Smooth muscle cell (in vitro differentiated cells): ENCODE results near the gene KCND3. TPM values are rescaled to one million over a fixed set of nuclear protein-coding genes. Genes with fewer than 3 reads are reported as not detected.

ENCODE experiments used
- DNase-seq: peaks from one replicate; lab custom pipeline; 2025; ENCODE audit not compliant: unreplicated experiment; lab: John Stamatoyannopoulos, UW
- H2AFZ ChIP-seq: fragments of 200-600 bp; sonication (generic); 2 replicates; pipeline ENCODE4 v1.6.0; 2016; ENCODE audit warnings: antibody characterized with exemption, low read depth, mild to moderate bottlenecking
- H3F3A ChIP-seq: fragments of 200-600 bp; sonication (generic); 2 replicates; pipeline ENCODE4 v1.6.0; 2017; ENCODE audit warnings: antibody characterized with exemption, low read depth
- H3K27ac ChIP-seq: fragments of 200-600 bp; sonication (generic); 2 replicates; pipeline ENCODE4 v1.5.1; 2016; ENCODE audit warnings: low read depth, mild to moderate bottlenecking
- H3K27me3 ChIP-seq: fragments of 200-600 bp; sonication (generic); 2 replicates; pipeline ENCODE4 v1.6.1; 2016; ENCODE audit warnings: low read depth, mild to moderate bottlenecking
- H3K36me3 ChIP-seq: fragments of 200-600 bp; sonication (generic); 2 replicates; pipeline ENCODE4 v1.5.1; 2016; ENCODE audit warnings: low read depth
- H3K4me1 ChIP-seq: fragments of 200-600 bp; sonication (generic); 2 replicates; pipeline ENCODE4 v1.5.1; 2016; ENCODE audit warnings: low read depth
- H3K4me2 ChIP-seq: fragments of 200-600 bp; sonication (generic); 2 replicates; pipeline ENCODE4 v1.6.0; 2016; ENCODE audit warnings: mild to moderate bottlenecking
- H3K4me3 ChIP-seq: fragments of 200-600 bp; sonication (generic); 2 replicates; pipeline ENCODE4 v1.5.1; 2016; ENCODE audit warnings: mild to moderate bottlenecking
- H3K79me2 ChIP-seq: fragments of 200-600 bp; sonication (generic); 2 replicates; pipeline ENCODE4 v1.6.0; 2016; ENCODE audit warnings: low read depth, mild to moderate bottlenecking
- H3K9ac ChIP-seq: fragments of 200-600 bp; sonication (generic); 2 replicates; pipeline ENCODE4 v1.6.0; 2016; ENCODE audit warnings: low read depth
- H3K9me3 ChIP-seq: fragments of 200-600 bp; sonication (generic); replicated peaks from 2 replicates; pipeline ENCODE4 v1.5.1; 2016; ENCODE audit warnings: low read depth
- H4K20me1 ChIP-seq: fragments of 200-600 bp; sonication (generic); 2 replicates; pipeline ENCODE4 v1.6.0; 2016; ENCODE audit warnings: low read depth
- WGBS: methylation state at CpG from one replicate; pipeline ENCODE4 v1.1.7; 2016; ENCODE audit warnings: low lambda C conversion rate; 5-methylcytosine and 5-hydroxymethylcytosine counted together
- polyA plus RNA-seq: library from polyadenylated mRNA; unstranded; fragments of >200 nt; fragmentation: Nextera tagmentation; extraction: Ambion mirVana; gene quantifications from 2 replicates; pipeline ENCODE4 v1.2.1, GENCODE V29; 2016
- total RNA-seq: library from RNA; depleted of rRNA; stranded (reverse); fragments of >200 nt; gene quantifications from 2 replicates; pipeline ENCODE4 v1.2.3, GENCODE V29; 2014
- TF ChIP-seq, protein P1 (sequence below): fragments of 200-600 bp; sonication (generic); IDR thresholded peaks from 2 replicates; pipeline ENCODE4 v1.5.1; 2017; ENCODE audit warnings: borderline replicate concordance, mild to moderate bottlenecking, antibody characterized with exemption; ENCODE audit not compliant: insufficient read depth, poor library complexity, severe bottlenecking

Gene KCND3
- total and polyA plus RNA-seq, 2 experiments from 2014 or later: 0.97 to 2.2 TPM

DNA sequence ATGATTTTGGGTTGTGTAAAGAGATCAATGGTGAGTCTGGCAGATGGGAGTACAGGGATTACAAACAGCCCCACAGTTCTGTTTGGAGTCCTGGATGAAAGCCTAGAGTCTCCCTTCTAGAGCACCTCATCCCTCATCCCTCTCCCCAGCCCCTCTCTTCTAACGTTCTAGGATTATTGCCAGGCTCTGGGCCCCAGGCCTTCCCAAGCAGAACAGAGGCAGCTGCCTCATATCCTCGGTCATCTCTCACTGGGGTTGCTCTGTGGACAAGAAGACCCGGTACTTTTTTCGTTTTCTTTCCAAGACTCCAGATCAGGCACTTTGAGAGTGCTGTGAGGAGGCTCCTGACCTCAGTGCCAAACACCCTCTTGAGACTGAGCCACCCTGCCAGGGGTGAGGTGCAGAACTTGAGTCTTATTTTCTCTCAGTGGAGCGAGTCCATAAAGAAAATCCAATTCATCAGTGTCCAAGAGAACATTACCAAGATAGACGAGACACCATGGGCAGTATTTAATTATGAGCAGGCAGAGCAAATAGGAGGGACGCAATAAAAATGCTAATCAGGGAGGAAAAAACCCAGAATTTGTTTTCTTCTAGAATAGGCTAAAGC is 17.1 kb upstream of the KCND3 start:
- Histone ChIP-seq H3K9ac (no peak overlapping the region), H2AFZ (no peak overlapping the region), H3K4me3 (no peak overlapping the region), H3K27ac (no peak overlapping the region), H3K79me2 (no peaks in the 10 kb centered on the region), H3K9me3 (no peaks in the 10 kb centered on the region), H3K36me3 (no peaks in the 10 kb centered on the region), H3K27me3 (no peaks in the 10 kb centered on the region), H3F3A (no peaks in the 10 kb centered on the region), H3K4me2 (no peak overlapping the region), H4K20me1 (no peaks in the 10 kb centered on the region), H3K4me1 (no peaks in the 10 kb centered on the region)
- TF ChIP-seq, protein P1, sequence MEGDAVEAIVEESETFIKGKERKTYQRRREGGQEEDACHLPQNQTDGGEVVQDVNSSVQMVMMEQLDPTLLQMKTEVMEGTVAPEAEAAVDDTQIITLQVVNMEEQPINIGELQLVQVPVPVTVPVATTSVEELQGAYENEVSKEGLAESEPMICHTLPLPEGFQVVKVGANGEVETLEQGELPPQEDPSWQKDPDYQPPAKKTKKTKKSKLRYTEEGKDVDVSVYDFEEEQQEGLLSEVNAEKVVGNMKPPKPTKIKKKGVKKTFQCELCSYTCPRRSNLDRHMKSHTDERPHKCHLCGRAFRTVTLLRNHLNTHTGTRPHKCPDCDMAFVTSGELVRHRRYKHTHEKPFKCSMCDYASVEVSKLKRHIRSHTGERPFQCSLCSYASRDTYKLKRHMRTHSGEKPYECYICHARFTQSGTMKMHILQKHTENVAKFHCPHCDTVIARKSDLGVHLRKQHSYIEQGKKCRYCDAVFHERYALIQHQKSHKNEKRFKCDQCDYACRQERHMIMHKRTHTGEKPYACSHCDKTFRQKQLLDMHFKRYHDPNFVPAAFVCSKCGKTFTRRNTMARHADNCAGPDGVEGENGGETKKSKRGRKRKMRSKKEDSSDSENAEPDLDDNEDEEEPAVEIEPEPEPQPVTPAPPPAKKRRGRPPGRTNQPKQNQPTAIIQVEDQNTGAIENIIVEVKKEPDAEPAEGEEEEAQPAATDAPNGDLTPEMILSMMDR: no peak
- no peak for DNase-seq
- 89% methylated on average over 7 of the region's 7 CpGs for WGBS

DNA sequence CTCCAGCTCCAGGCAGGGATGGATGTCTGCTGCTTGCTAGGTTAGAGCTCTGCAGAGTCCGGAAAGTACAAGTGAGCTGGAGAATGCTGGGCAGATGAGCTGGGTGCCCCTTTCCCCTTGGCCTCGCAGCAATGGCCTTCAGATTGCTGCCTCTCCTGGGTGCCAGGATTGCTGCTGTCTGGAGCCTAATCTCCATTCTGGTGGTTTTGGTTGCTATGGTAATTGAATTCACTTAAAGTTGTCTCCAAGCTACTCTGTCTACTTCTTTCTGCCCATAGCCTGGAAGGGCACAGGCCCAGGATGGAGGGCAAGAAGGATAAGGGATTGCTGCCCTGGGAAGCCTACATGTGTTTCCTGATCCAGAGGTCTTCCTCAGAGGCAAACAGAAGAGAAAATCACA is 14.6 kb upstream of the KCND3 start:
- H3K27me3 ChIP-seq: peaks cover 11% of the 10 kb centered on the region
- H4K20me1 ChIP-seq: no peaks in the 10 kb centered on the region
- no peaks in the 10 kb centered on the region for H3K4me1 ChIP-seq
- TF ChIP-seq, protein P1: no peak
- WGBS: 88% methylated on average over 2 of the region's 2 CpGs
- H3K79me2 ChIP-seq: no peaks in the 10 kb centered on the region
- no peaks in the 10 kb centered on the region for H3K36me3 ChIP-seq
- H3K4me3 ChIP-seq: no peak overlapping the region
- no peak overlapping the region for H2AFZ ChIP-seq
- H3K27ac ChIP-seq: no peak overlapping the region
- no peak for DNase-seq
- no peaks in the 10 kb centered on the region for H3K9me3 ChIP-seq
- H3K4me2 ChIP-seq: no peak overlapping the region
- H3K9ac ChIP-seq: no peak overlapping the region
- H3F3A ChIP-seq: no peaks in the 10 kb centered on the region

DNA sequence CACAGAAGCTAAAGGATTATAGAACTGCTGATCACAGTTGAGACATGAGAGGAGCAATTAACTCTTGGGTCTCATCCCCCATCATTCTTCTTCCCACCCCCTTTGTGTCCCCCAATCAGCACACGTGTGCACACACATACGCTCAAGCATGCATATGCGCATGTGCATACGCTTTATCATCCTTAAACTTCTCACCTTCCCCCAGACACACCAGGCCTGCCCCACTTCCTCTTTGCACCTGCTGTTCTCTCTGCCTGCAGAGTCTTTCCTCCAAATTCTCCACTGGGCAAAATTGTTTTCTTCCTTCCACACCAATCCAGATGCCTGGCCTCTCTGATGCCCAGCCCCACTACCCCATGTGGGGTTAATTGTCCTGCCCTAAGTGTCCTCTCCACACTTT is 13.0 kb upstream of the KCND3 start:
- Histone ChIP-seq H3K9ac (no peak overlapping the region), H3K27ac (no peak overlapping the region), H3K36me3 (no peaks in the 10 kb centered on the region), H3K27me3 (peaks cover 11% of the 10 kb centered on the region), H3K79me2 (no peaks in the 10 kb centered on the region), H4K20me1 (no peaks in the 10 kb centered on the region), H3K9me3 (no peaks in the 10 kb centered on the region), H3K4me3 (no peak overlapping the region), H2AFZ (no peak overlapping the region), H3K4me1 (no peaks in the 10 kb centered on the region), H3K4me2 (no peak overlapping the region), H3F3A (no peaks in the 10 kb centered on the region)
- TF ChIP-seq, protein P1: no peak
- DNase-seq: no peak
- 70% methylated on average over 4 of the region's 4 CpGs for WGBS

DNA sequence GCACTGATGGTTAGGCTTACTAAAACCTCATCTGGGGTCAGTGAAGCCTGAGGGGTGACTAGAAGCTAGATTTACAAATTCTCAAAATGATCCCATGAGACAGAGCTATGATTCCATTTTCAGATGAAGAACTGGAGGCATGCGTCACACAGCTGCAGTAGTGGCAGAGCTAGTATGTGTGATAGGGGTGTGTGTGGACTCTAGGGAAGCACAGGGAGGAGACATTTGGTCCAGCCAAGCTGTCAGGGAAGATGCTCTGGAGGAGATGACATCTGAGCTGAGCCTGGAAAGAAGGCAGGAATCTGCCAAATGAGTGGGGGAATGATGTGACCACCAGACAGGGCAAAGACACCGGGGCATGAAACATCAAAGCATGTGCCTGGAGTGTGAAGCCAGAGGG is 12.0 kb upstream of the KCND3 start:
- WGBS: 87% methylated on average over 2 of the region's 2 CpGs
- no peak overlapping the region for H3K27ac ChIP-seq
- no peak overlapping the region for H3K9ac ChIP-seq
- no peaks in the 10 kb centered on the region for H4K20me1 ChIP-seq
- H3K79me2 ChIP-seq: no peaks in the 10 kb centered on the region
- H3K4me1 ChIP-seq: no peaks in the 10 kb centered on the region
- H3K27me3 ChIP-seq: peaks cover 11% of the 10 kb centered on the region
- TF ChIP-seq, protein P1: no peak
- no peak for DNase-seq
- no peaks in the 10 kb centered on the region for H3F3A ChIP-seq
- H3K4me3 ChIP-seq: no peak overlapping the region
- H3K9me3 ChIP-seq: no peaks in the 10 kb centered on the region
- no peak overlapping the region for H2AFZ ChIP-seq
- H3K4me2 ChIP-seq: no peak overlapping the region
- no peaks in the 10 kb centered on the region for H3K36me3 ChIP-seq
